Parathyroid adenoma (tissue), 2 donors: ENCODE measurements around the gene MYRF.

ENCODE experiments used
- H2AFZ ChIP-seq: fragments of 300-600 bp; sonication (generic); one replicate; pipeline ENCODE4 v1.7.0; 2017; ENCODE audit warnings: antibody characterized with exemption, mild to moderate bottlenecking
- H3K27ac ChIP-seq: fragments of 300-600 bp; sonication (generic); one replicate; pipeline ENCODE4 v1.7.0; 2017
- H3K27me3 ChIP-seq: fragments of 300-600 bp; sonication (generic); one replicate; pipeline ENCODE4 v1.7.0; 2017; ENCODE audit warnings: low read length; ENCODE audit not compliant: control insufficient read depth, insufficient read depth
- H3K36me3 ChIP-seq: fragments of 300-600 bp; sonication (generic); one replicate; pipeline ENCODE4 v1.7.0; 2017; ENCODE audit warnings: low read length; ENCODE audit not compliant: control insufficient read depth, insufficient read depth
- H3K4me1 ChIP-seq: fragments of 300-600 bp; sonication (generic); one replicate; pipeline ENCODE4 v1.7.0; 2017; ENCODE audit warnings: control low read depth
- H3K4me2 ChIP-seq: fragments of 300-600 bp; sonication (generic); one replicate; pipeline ENCODE4 v1.7.0; 2017; ENCODE audit warnings: low read length
- H3K4me3 ChIP-seq: fragments of 300-600 bp; sonication (generic); one replicate; pipeline ENCODE4 v1.7.0; 2017; ENCODE audit warnings: low read depth, low read length
- H3K79me2 ChIP-seq: fragments of 300-600 bp; sonication (generic); one replicate; pipeline ENCODE4 v1.7.0; 2017; ENCODE audit warnings: control low read depth
- H3K9ac ChIP-seq: fragments of 300-600 bp; sonication (generic); one replicate; pipeline ENCODE4 v1.7.0; 2017; ENCODE audit warnings: mild to moderate bottlenecking
- H3K9me3 ChIP-seq: fragments of 300-600 bp; sonication (generic); one replicate; pipeline ENCODE4 v1.7.0; 2017; ENCODE audit warnings: low read length; ENCODE audit not compliant: control insufficient read depth
- TF ChIP-seq, protein P1 (sequence below): fragments of 300-600 bp; sonication (generic); IDR thresholded peaks from one replicate; pipeline ENCODE4 v1.7.0; 2017; ENCODE audit warnings: antibody characterized with exemption, mild to moderate bottlenecking
- donor health status: primary hyperparathyroidism.

The MYRF gene

DNA sequence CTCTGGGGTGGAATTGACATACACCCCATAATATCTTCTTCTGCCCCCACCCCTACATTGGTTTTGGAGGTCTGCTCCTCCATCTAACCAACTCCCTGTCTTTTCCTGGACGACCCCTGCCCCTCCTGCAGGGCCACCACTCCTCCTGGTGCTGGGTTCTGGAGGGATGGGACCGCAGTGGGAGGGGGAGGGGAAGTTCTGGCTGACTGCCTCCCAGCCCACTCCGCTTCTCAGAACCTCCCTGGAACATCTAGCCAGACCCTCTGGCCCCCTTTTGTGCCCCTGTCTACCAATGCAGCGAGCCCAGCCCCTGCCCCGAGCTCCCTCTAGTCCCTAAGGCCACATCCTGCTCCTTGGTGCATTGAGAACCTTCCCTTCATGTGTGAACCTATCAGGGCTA lies 1.2 kb downstream of the MYRF start:
- TF ChIP-seq, protein P1, sequence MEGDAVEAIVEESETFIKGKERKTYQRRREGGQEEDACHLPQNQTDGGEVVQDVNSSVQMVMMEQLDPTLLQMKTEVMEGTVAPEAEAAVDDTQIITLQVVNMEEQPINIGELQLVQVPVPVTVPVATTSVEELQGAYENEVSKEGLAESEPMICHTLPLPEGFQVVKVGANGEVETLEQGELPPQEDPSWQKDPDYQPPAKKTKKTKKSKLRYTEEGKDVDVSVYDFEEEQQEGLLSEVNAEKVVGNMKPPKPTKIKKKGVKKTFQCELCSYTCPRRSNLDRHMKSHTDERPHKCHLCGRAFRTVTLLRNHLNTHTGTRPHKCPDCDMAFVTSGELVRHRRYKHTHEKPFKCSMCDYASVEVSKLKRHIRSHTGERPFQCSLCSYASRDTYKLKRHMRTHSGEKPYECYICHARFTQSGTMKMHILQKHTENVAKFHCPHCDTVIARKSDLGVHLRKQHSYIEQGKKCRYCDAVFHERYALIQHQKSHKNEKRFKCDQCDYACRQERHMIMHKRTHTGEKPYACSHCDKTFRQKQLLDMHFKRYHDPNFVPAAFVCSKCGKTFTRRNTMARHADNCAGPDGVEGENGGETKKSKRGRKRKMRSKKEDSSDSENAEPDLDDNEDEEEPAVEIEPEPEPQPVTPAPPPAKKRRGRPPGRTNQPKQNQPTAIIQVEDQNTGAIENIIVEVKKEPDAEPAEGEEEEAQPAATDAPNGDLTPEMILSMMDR, result no peak
- no peaks in the 10 kb centered on the region for H3K79me2 ChIP-seq
- H3K9me3 ChIP-seq, result no peaks in the 10 kb centered on the region
- H3K9ac ChIP-seq, result no peak overlapping the region
- no peak overlapping the region for H3K4me3 ChIP-seq
- no peaks in the 10 kb centered on the region for H3K27me3 ChIP-seq
- no peak overlapping the region for H3K27ac ChIP-seq
- H3K4me2 ChIP-seq, result no peak overlapping the region
- no peaks in the 10 kb centered on the region for H3K36me3 ChIP-seq
- H3K4me1 ChIP-seq, result no peaks in the 10 kb centered on the region
- no peak overlapping the region for H2AFZ ChIP-seq

DNA sequence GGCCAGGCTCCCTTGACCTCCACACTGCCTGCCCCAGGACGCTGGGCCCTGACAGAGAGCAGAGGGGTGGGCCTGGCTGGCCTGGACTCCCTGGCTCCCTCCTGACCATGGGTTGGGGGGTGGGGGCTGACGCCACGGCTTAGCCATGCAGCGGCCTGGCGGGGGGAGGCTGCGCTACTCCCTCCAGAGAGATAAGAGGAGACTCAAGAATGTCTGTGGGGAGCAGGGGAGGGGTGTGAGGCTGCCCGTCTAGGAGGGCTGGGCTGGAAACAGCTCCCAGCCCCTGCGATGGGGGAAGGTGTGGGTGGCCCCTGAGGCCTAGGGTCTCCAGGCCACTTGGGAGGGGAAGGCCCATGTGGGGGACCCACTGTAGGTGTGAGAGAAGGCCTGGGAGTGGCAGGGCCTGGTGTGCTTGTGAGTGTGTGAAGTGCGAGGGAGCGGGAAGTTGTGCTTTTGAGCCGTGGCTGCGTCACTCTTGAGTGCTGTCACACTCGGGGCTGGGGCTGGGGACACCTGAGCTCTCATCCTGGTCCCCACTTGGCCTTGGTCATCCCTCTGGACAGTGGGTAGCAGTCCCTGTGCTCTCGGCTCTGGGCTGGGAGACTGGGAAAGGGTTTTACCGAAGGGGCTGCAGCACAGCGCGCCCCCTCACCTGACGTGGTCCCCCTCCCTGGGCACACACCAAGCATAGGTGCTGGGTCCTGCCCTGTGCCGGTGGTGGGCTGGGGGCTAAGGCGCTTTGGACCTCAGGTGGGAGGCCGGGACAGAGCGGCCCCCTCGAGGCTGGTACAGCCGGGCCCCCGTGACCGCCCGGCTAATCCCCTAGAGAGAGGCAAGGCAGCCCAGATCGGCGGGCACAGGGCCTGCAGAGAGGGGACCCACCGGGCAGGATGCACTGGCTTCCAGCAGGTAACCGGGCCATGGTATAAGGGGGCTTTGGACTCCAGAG lies 2.4 kb downstream of the MYRF start:
- no peaks in the 10 kb centered on the region for H3K27me3 ChIP-seq
- H2AFZ ChIP-seq, result no peak overlapping the region
- no peak overlapping the region for H3K27ac ChIP-seq
- H3K9me3 ChIP-seq, result no peaks in the 10 kb centered on the region
- H3K4me3 ChIP-seq, result no peak overlapping the region
- no peaks in the 10 kb centered on the region for H3K4me1 ChIP-seq
- H3K9ac ChIP-seq, result no peak overlapping the region
- H3K79me2 ChIP-seq, result no peaks in the 10 kb centered on the region
- H3K36me3 ChIP-seq, result no peaks in the 10 kb centered on the region
- TF ChIP-seq, protein P1, result no peak
- no peak overlapping the region for H3K4me2 ChIP-seq

DNA sequence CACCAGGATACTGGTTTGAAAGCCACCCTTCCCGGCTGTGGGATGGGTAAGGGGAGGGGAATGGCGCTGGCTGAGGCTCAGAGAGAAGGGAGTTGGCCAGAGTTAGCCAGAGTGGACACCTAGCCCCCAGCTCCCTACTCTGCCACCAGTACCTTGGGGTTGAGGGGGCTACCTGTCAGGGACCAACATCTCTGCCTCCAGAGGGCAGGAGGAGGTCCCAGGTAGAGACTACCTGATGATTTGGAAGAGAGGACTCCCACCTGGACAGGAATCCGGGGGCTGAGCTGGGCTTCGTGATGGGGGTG lies 3.7 kb downstream of the MYRF start:
- no peak overlapping the region for H3K4me3 ChIP-seq
- TF ChIP-seq, protein P1, result no peak
- H2AFZ ChIP-seq, result no peak overlapping the region
- no peaks in the 10 kb centered on the region for H3K36me3 ChIP-seq
- no peak overlapping the region for H3K9ac ChIP-seq
- no peaks in the 10 kb centered on the region for H3K27me3 ChIP-seq
- H3K27ac ChIP-seq, result no peak overlapping the region
- H3K79me2 ChIP-seq, result no peaks in the 10 kb centered on the region
- H3K4me1 ChIP-seq, result no peaks in the 10 kb centered on the region
- no peak overlapping the region for H3K4me2 ChIP-seq
- H3K9me3 ChIP-seq, result no peaks in the 10 kb centered on the region

DNA sequence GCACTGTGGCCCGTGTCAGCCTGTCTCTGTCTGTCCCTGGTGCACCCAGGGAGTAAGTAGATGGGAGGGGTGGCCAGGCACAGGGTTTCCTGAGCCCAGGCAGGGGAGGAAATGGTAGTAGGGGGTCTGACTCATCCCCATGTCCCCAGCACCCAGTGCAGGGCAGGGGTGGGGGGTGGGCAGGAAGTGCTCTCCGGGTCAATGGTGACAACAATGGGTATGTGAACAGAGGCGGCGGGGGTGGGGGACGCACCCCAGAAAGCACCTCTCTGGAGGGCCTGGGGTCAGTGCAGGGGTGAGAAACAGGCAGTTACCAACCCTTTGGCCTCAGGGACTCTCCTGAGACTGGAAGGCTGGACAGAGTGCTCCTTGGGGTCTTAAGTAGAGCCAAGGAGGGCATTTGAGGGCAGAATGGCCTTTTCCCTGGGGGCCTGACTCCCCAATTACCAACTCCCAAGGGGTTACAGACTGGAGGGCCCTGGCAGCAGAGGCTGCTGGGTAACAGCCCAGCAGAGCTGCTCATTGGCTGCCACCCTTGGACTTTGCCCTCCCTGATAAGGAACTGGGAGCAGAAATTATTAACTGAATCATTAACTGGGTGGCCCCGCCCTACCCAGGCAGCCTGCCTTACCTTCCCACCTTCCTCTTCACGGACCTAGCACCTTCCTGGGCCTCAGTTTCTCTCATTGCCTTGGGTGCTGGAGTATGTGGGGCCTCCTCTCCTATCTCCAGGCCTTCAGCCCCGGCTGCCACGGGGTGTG lies 4.2 kb downstream of the MYRF start:
- Histone ChIP-seq H3K4me3 (no peak overlapping the region), H3K9ac (no peak overlapping the region), H3K79me2 (no peaks in the 10 kb centered on the region), H3K36me3 (no peaks in the 10 kb centered on the region), H3K9me3 (no peaks in the 10 kb centered on the region), H3K27me3 (no peaks in the 10 kb centered on the region), H3K4me1 (no peaks in the 10 kb centered on the region), H3K4me2 (no peak overlapping the region), H3K27ac (no peak overlapping the region), H2AFZ (no peak overlapping the region)
- TF ChIP-seq, protein P1, result no peak
